CD4-positive, alpha-beta T cell treated with Interleukin-1 beta for 1 hour (primary cell): Measurements from ENCODE around the gene ASB7.

Experiments used
- DNase-seq, 2 donors: peaks; one replicate each; pipeline ENCODE4 v3.0.0-alpha.2; 2020 to 2022

The ASB7 gene

GRCh38 chr15:100687582-100688141 lies 85.3 kb downstream of the ASB7 start:
- DNase-seq = no peak

DNA sequence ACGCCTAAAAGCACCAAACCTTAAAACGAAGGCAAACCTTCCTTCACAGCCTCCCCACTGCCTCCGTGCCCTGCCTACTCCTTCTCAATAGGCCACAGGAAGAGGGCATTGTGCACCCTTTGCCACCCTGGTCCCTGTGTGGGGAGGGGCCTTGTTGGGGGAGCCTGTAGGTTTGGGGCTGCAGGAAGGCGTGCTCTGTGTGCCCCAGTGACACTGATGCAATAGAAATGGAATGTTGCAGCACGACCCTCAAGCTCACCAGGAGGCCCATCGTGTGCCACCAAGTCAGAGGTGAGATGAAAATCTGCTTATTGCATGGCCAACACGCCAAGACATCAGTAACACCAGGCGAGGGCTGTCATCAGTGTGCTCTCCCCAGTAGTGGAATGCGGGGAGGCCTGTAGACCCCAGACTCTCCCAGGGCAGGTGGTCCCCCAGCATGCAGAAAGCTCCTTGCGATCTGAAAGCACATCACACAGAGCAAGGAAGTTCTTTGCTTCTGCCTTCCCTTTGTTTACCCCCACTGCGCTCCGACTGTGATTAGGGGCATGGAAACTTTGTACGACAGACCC lies 86.2 kb downstream of the ASB7 start:
- DNase-seq = no peak

DNA sequence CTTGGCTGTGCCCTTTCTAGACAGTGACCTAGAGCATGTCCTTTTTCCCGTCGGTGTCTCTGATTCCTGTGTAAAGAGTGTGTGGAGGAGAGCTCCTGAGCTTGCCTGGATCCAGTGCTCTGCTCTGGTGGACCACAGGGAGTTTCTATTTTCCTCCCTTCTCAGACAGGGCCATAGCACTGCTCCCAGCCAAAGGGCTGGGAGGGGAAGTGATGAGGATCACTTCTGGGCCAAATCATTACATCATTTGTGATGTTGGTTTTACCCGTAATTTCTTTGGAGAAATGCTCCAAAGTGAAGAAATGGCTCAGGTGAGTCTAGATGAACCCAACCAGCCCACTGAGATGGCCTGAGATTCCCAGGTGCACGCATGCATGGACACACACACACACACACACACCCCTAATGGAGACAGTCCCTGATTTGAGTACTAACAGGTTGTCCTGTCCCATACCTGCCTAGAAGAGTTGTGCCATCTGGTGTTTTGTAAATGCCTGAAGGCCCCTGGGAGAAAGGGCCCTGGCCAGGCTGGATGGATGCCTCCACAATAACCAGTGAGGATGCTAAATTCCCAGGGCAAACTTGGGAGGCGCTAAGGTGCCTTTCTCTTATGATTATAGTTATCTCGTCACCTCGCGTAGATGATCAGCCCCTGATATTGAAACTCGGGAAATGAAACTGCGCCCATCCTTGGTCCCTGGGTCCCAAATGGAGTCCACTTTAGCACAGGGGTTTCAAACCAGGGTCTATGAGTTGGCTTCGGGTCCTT lies 86.9 kb downstream of the ASB7 start:
- no peak for DNase-seq

- no peak for DNase-seq
Observed at GRCh38 chr15:100690032-100690794, 87.8 kb downstream of the ASB7 start.

DNA sequence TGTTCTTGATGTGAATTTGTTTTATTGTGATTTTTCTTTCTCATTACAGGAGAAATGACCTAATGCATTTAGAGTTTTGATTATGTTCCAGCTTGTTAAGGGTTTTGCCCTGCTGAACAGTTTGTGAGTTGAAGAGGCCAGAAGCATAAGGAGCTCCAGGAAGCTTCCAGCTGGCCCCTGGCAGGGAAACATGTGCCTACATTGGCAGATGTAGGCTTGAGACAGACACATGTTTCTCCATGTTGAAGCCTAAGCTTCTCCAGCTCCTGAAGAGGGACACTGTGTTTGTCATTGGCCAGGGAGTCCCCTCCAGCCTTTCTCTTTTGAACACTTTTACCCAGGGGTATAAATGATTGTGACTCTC lies 88.4 kb downstream of the ASB7 start:
- no peak for DNase-seq

DNA sequence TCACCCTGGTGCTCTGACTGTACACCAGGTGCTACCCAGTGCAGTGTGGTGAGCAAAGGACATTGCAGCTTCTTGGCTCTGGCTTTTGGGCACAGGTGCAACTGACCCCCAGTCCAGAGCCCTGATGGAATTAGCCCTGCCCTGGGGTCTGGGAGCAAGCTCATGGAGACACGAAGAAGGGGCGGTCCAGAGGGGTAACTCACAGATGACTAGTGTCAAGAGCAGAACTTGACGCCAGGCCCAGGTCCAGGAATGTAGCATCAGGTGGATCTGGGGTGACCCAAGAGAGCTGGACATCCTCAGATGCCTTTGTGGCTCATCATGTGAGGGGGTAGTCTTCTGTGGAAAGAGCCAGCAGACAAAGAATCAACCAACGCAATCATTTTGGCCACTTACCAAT lies 88.9 kb downstream of the ASB7 start:
- DNase-seq = no peak

DNA sequence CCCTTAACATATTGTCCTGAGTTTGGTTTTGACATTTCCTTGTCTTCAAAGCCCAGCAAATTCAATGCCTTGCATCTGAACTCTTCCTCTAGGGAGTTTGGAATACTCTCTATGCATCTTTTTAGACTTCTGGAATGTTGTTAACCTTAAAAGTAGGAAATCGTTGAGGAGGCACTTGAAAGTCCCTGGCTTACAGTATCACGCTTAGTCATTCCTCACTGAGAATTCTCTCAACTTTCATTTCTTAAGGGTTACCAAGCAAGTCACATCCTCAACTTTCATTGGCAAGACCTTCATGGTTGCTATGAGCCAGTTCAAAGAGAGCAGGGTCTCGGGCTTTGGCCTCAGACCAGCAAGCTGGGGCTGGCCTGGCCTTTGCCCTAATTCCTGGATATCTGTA lies 89.9 kb downstream of the ASB7 start:
- DNase-seq = no peak

DNA sequence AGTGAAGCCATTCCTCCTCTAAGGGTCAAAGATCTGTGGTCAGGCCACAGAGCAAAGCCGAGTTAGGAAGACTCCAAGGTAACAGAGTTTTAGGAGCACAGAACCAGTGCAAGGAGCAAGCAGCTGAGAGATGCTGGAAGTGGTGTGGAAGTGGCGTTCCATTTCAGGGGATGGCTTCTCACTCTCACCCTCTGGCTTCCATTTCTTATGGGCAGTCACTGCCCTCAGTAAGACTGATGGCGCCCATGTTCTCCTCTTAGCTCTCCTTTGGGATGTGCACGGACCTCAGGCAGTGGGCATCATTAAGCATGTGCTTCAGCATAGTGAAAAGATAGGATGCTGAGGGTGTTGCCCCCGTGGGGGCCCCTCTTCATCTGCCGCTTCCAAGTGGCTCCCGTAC lies 90.3 kb downstream of the ASB7 start:
- no peak for DNase-seq

- DNase-seq = no peak
Observed at GRCh38 chr15:100693451-100693850, 91.1 kb downstream of the ASB7 start.

DNA sequence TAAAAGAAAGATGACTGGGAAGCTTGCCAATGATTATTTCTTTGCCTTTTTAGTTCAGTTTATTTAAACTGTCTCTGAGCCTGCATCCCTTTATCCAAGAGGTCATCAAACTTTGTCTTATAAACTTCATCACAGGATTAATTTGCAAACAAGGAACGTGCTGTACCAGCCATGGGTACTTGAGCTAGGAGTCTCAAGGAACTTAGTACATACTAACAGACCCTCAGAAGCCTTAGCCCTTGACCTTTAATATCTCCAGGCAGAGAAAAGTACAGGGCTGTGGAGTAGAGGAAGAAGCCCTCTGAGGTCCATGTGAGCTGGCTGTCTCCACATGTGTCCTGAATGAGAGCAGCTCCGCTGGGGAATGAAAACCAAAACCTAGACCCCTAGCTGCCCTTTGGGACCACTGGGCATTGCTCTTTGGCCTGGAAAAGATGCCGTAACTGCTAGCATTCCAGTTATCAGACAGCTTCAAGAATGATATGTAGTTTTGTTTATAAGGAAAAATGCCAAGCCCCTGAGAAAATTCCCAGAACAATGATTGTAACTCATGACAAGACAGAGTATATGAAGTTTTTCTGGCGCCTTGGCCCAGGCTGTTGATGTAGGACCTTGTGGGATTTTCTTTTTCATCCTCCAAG lies 92.1 kb downstream of the ASB7 start:
- DNase-seq = no peak

DNA sequence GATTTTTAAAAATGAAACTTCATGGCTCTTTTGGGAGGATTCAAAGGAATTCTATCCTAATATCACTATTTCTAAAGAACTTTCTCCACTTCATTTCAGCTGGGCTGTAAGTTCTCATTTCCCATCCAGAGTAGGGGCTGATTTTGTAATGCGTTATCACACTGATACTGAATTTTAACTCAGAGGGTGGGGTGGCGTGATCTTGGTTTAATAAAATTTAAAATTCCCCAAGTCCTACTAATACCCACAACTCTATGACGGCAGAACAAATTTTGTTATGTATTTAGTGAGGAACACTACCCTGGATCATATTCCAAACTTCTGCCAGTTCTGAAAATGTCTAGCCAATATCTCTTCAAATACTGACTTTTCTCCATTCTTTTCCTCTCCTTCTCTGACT lies 92.7 kb downstream of the ASB7 start:
- DNase-seq = no peak

DNA sequence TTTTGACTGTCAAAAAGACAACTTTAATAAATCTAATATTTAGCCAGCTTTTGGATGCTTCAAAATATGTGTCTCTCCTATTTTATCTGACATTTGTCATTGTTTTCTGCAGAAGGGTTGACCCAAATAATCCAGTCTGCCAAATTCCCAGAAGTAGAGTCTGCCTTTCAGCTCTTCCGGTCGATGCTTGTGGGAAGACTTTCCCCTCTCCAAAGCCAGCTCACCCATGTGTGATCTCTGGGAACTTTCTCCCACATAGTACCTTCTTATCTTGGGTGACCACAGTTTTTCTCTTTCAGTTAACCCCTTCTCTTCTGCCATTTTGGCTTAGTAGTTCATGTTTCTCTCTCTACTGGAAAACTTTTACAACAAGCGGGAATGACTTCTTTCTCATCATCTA lies 94.1 kb downstream of the ASB7 start:
- DNase-seq = no peak
